Thyroid gland (tissue), 4 donors: ENCODE measurements around the gene TXNL1.

Source experiments
- POLR2A ChIP-seq, 2 donors: fragments of 450-650 bp; IDR thresholded peaks; one replicate each; pipeline ENCODE4 v1.6.1; 2017; ENCODE audit warnings: antibody characterized with exemption in 2 of 2, mild to moderate bottlenecking in 2 of 2, moderate library complexity in 1 of 2
- TF ChIP-seq, protein P1 (sequence below), 6 experiments: fragments of 200-600 bp in 3 of 6; fragments of 450-650 bp in 3 of 6; sonication (generic) in 3 of 6; IDR thresholded peaks; one replicate each; pipeline ENCODE4 v1.5.1; 2016 to 2019; ENCODE audit warnings: antibody characterized with exemption in 6 of 6, mild to moderate bottlenecking in 2 of 6, inconsistent platforms in 1 of 6, moderate library complexity in 1 of 6

DNA sequence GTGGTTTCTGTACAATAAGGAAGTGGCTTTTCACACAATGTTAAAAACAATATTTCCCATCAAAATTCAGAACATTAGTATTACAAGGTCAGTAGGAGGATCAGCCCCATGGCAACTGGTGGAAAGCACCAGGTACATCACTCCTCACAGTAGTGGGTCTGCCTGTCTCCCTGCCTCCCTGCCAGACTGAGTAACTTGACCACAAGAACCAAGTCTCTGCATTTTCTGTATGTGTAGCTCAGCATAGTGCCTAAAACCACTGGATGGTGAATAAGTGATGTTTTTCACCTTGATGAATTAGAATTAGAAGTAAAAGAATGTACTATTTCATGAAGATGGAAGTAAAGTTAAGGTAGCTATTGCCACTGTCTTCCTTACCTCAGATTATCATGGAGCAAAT lies 8.7 kb upstream of the TXNL1 start:
- TF ChIP-seq, protein P1, sequence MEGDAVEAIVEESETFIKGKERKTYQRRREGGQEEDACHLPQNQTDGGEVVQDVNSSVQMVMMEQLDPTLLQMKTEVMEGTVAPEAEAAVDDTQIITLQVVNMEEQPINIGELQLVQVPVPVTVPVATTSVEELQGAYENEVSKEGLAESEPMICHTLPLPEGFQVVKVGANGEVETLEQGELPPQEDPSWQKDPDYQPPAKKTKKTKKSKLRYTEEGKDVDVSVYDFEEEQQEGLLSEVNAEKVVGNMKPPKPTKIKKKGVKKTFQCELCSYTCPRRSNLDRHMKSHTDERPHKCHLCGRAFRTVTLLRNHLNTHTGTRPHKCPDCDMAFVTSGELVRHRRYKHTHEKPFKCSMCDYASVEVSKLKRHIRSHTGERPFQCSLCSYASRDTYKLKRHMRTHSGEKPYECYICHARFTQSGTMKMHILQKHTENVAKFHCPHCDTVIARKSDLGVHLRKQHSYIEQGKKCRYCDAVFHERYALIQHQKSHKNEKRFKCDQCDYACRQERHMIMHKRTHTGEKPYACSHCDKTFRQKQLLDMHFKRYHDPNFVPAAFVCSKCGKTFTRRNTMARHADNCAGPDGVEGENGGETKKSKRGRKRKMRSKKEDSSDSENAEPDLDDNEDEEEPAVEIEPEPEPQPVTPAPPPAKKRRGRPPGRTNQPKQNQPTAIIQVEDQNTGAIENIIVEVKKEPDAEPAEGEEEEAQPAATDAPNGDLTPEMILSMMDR (IDR thresholded peaks at IDR 0.05) = no peak
- TF ChIP-seq POLR2A (IDR thresholded peaks at IDR 0.05) = no peak
